GM23338 (cell line): ENCODE data around the gene SETD1B. TPM values are rescaled to one million over a fixed set of nuclear protein-coding genes. Genes with fewer than 3 reads are reported as not detected.
A peak's percentile ranks its signal among the peaks of the same experiment; 100 is the strongest.

ENCODE experiments used
- ATAC-seq: fragments of 200-7000 bp; cut with Tn5 transposase; 3 replicates; pipeline ENCODE4 v1.9.1; 2020
- DNase-seq: peaks from one replicate; pipeline ENCODE4 v3.0.0-alpha.2; 2015; ENCODE audit warnings: low spot score
- H2AFZ ChIP-seq: fragments of 200-600 bp; sonication (generic); 2 replicates; pipeline ENCODE4 v1.8.0; 2016; ENCODE audit warnings: antibody characterized with exemption, mild to moderate bottlenecking, moderate library complexity
- H3F3A ChIP-seq: fragments of 200-600 bp; sonication (generic); replicated peaks from 2 replicates; pipeline ENCODE4 v1.8.0; 2017; ENCODE audit warnings: antibody characterized with exemption, mixed run types, low read depth
- H3K27ac ChIP-seq: fragments of 200-600 bp; sonication (generic); 2 replicates; pipeline ENCODE4 v1.6.1; 2016; ENCODE audit warnings: low read depth
- H3K27me3 ChIP-seq: fragments of 200-600 bp; sonication (generic); 2 replicates; pipeline ENCODE4 v1.8.0; 2016; ENCODE audit warnings: mild to moderate bottlenecking, mixed run types, moderate library complexity; ENCODE audit not compliant: insufficient read depth
- H3K36me3 ChIP-seq: fragments of 200-600 bp; sonication (generic); 2 replicates; pipeline ENCODE4 v1.8.0; 2016; ENCODE audit warnings: mild to moderate bottlenecking; ENCODE audit not compliant: insufficient read depth
- H3K4me1 ChIP-seq: fragments of 200-600 bp; sonication (generic); 2 replicates; pipeline ENCODE4 v1.8.0; 2016; ENCODE audit warnings: mild to moderate bottlenecking, moderate library complexity; ENCODE audit not compliant: insufficient read depth
- H3K4me2 ChIP-seq: fragments of 200-600 bp; sonication (generic); 2 replicates; pipeline ENCODE4 v1.7.1; 2017; ENCODE audit warnings: mixed run types
- H3K4me3 ChIP-seq: fragments of 200-600 bp; sonication (generic); 2 replicates; pipeline ENCODE4 v1.6.1; 2016; ENCODE audit warnings: mixed run types
- H3K79me2 ChIP-seq: fragments of 200-600 bp; sonication (generic); replicated peaks from 2 replicates; pipeline ENCODE4 v1.8.0; 2017; ENCODE audit warnings: mild to moderate bottlenecking; ENCODE audit not compliant: insufficient read depth
- H3K9me2 ChIP-seq: fragments of 200-600 bp; sonication (generic); 2 replicates; pipeline ENCODE4 v1.8.0; 2017; ENCODE audit not compliant: insufficient read depth
- H4K20me1 ChIP-seq: fragments of 200-600 bp; sonication (generic); replicated peaks from 2 replicates; pipeline ENCODE4 v1.8.0; 2017; ENCODE audit warnings: mild to moderate bottlenecking; ENCODE audit not compliant: insufficient read depth
- H3K27ac Mint-ChIP-seq: 2 replicates; pipeline ENCODE4 v1.8.0; 2020; ENCODE audit warnings: inconsistent platforms, mild to moderate bottlenecking, moderate library complexity, mixed read lengths
- H3K27me3 Mint-ChIP-seq: 3 replicates; pipeline ENCODE4 v1.8.0; 2022; ENCODE audit warnings: low read depth, mild to moderate bottlenecking, moderate library complexity, mixed read lengths, inconsistent platforms; ENCODE audit not compliant: insufficient read depth, poor library complexity
- H3K36me3 Mint-ChIP-seq: 3 replicates; pipeline ENCODE4 v1.8.0; 2021; ENCODE audit warnings: low read depth, mild to moderate bottlenecking, inconsistent platforms, moderate library complexity, mixed read lengths
- H3K4me1 Mint-ChIP-seq: 3 replicates; pipeline ENCODE4 v1.8.0; 2020; ENCODE audit warnings: mild to moderate bottlenecking, inconsistent platforms, mixed read lengths
- H3K4me3 Mint-ChIP-seq: 3 replicates; pipeline ENCODE4 v1.8.0; 2021; ENCODE audit warnings: moderate library complexity, mild to moderate bottlenecking, inconsistent platforms, mixed read lengths
- H3K9me3 Mint-ChIP-seq: 3 replicates; pipeline ENCODE4 v1.8.0; 2020; ENCODE audit warnings: moderate library complexity, mild to moderate bottlenecking, inconsistent platforms, mixed read lengths
- CREB1 ChIP-seq: fragments of 250-450 bp; sonication (Bioruptor Pico); IDR thresholded peaks from 2 replicates; pipeline ENCODE4 v1.5.0; 2020; ENCODE audit warnings: low read depth, mild to moderate bottlenecking, moderate library complexity
- CTCF ChIP-seq, 2 experiments: fragments of 200-600 bp in 1 of 2; sonication (generic) in 1 of 2; conservative IDR thresholded peaks; 2 replicates each; pipeline versions ENCODE4 v1.5.1 to v1.6.1; 2016 to 2017; ENCODE audit warnings: antibody characterized with exemption in 2 of 2, low read depth in 2 of 2, mild to moderate bottlenecking in 2 of 2, moderate library complexity in 1 of 2
- EZH2 ChIP-seq: fragments of 200-600 bp; sonication (generic); IDR thresholded peaks from one replicate; pipeline ENCODE4 v1.8.0; 2017; ENCODE audit warnings: antibody characterized with exemption, mild to moderate bottlenecking, low read depth; ENCODE audit not compliant: unreplicated experiment
- EZH2phosphoT487 ChIP-seq: fragments of 200-600 bp; sonication (generic); IDR thresholded peaks from one replicate; pipeline ENCODE4 v1.8.1; 2018; ENCODE audit warnings: antibody characterized with exemption; ENCODE audit not compliant: unreplicated experiment
- NANOG ChIP-seq: IDR thresholded peaks from 2 replicates; pipeline ENCODE4 v1.6.1; 2016; ENCODE audit warnings: antibody characterized with exemption, borderline replicate concordance
- POLR2AphosphoS5 ChIP-seq: IDR thresholded peaks from 2 replicates; pipeline ENCODE4 v1.6.1; 2016; ENCODE audit warnings: antibody characterized with exemption, low read depth
- STAT1 ChIP-seq: IDR thresholded peaks from one replicate; pipeline ENCODE4 v1.6.1; 2016; ENCODE audit warnings: antibody characterized with exemption; ENCODE audit not compliant: unreplicated experiment
- polyA plus RNA-seq: library from polyadenylated mRNA; unstranded; fragments of >200 nt; fragmentation: Nextera tagmentation; extraction: Ambion mirVana; gene quantifications from 2 replicates; pipeline ENCODE4 v1.2.1, GENCODE V29; 2016
- total RNA-seq: library from RNA; depleted of rRNA; stranded (reverse); fragments of >200 nt; shearing (Covaris generic); gene quantifications from 2 replicates; pipeline ENCODE4 v1.2.3, GENCODE V29; 2014
- TF ChIP-seq, protein P1 (sequence below): fragments of 250-450 bp; sonication (Bioruptor Pico); IDR thresholded peaks from 2 replicates; pipeline ENCODE4 v1.5.0; 2020; ENCODE audit warnings: mild to moderate bottlenecking, moderate library complexity

SETD1B gene
- total and polyA plus RNA-seq, 2 experiments from 2014 or later: 3.1 to 8.7 TPM

GRCh38 chr12:121795034-121795968 lies 8.5 kb upstream of the SETD1B start:
- Histone ChIP-seq H3K27ac (peak overlapping the region; percentile 74; the same call in 1 of the 2 replicates), H3K4me2 (peak overlapping the region; percentile 89), H2AFZ (no peak overlapping the region), H3K4me3 (peak overlapping the region; percentile 83), H4K20me1 (peaks cover 9% of the 10 kb centered on the region; the same call in 1 of the 2 replicates), H3K27me3 (no peaks in the 10 kb centered on the region), H3K36me3 (no peaks in the 10 kb centered on the region), H3K79me2 (peaks cover 27% of the 10 kb centered on the region), H3K4me1 (peaks cover 42% of the 10 kb centered on the region), H3K9me2 (no peaks in the 10 kb centered on the region), H3F3A (peaks cover 42% of the 10 kb centered on the region)
- Mint-ChIP-seq H3K9me3 (no peaks in the 10 kb centered on the region; the same call in 2 of the 3 replicates), H3K4me3 (peak overlapping the region; percentile 75; the same call in 2 of the 3 replicates), H3K36me3 (peaks cover 29% of the 10 kb centered on the region), H3K4me1 (peaks cover 45% of the 10 kb centered on the region), H3K27ac (peak overlapping the region; percentile 90; the same call in 1 of the 2 replicates), H3K27me3 (peaks cover 28% of the 10 kb centered on the region)
- DNase-seq (peak; percentile 87), ATAC-seq (peak; percentile 26)
- TF ChIP-seq, protein P1, sequence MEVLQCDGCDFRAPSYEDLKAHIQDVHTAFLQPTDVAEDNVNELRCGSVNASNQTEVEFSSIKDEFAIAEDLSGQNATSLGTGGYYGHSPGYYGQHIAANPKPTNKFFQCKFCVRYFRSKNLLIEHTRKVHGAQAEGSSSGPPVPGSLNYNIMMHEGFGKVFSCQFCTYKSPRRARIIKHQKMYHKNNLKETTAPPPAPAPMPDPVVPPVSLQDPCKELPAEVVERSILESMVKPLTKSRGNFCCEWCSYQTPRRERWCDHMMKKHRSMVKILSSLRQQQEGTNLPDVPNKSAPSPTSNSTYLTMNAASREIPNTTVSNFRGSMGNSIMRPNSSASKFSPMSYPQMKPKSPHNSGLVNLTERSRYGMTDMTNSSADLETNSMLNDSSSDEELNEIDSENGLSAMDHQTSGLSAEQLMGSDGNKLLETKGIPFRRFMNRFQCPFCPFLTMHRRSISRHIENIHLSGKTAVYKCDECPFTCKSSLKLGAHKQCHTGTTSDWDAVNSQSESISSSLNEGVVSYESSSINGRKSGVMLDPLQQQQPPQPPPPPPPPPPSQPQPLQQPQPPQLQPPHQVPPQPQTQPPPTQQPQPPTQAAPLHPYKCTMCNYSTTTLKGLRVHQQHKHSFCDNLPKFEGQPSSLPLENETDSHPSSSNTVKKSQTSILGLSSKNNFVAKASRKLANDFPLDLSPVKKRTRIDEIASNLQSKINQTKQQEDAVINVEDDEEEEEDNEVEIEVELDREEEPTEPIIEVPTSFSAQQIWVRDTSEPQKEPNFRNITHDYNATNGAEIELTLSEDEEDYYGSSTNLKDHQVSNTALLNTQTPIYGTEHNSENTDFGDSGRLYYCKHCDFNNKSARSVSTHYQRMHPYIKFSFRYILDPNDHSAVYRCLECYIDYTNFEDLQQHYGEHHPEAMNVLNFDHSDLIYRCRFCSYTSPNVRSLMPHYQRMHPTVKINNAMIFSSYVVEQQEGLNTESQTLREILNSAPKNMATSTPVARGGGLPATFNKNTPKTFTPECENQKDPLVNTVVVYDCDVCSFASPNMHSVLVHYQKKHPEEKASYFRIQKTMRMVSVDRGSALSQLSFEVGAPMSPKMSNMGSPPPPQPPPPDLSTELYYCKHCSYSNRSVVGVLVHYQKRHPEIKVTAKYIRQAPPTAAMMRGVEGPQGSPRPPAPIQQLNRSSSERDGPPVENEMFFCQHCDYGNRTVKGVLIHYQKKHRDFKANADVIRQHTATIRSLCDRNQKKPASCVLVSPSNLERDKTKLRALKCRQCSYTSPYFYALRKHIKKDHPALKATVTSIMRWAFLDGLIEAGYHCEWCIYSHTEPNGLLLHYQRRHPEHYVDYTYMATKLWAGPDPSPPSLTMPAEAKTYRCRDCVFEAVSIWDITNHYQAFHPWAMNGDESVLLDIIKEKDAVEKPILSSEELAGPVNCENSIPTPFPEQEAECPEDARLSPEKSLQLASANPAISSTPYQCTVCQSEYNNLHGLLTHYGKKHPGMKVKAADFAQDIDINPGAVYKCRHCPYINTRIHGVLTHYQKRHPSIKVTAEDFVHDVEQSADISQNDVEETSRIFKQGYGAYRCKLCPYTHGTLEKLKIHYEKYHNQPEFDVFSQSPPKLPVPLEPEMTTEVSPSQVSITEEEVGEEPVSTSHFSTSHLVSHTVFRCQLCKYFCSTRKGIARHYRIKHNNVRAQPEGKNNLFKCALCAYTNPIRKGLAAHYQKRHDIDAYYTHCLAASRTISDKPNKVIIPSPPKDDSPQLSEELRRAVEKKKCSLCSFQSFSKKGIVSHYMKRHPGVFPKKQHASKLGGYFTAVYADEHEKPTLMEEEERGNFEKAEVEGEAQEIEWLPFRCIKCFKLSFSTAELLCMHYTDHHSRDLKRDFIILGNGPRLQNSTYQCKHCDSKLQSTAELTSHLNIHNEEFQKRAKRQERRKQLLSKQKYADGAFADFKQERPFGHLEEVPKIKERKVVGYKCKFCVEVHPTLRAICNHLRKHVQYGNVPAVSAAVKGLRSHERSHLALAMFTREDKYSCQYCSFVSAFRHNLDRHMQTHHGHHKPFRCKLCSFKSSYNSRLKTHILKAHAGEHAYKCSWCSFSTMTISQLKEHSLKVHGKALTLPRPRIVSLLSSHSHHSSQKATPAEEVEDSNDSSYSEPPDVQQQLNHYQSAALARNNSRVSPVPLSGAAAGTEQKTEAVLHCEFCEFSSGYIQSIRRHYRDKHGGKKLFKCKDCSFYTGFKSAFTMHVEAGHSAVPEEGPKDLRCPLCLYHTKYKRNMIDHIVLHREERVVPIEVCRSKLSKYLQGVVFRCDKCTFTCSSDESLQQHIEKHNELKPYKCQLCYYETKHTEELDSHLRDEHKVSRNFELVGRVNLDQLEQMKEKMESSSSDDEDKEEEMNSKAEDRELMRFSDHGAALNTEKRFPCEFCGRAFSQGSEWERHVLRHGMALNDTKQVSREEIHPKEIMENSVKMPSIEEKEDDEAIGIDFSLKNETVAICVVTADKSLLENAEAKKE (CRISPR knock-in tag): no peak
- TF ChIP-seq POLR2AphosphoS5: peak; percentile 71; the same call in 1 of the 2 replicates
- TF ChIP-seq EZH2phosphoT487: no peak
- TF ChIP-seq STAT1: no peak
- TF ChIP-seq CTCF (conservative IDR thresholded peaks at IDR 0.05; ENCODE audit: low read depth in 2 of 2): peak; percentile 94 to 99
- no peak for TF ChIP-seq CREB1 (CRISPR knock-in tag)
- no peak for TF ChIP-seq NANOG
- no peak for TF ChIP-seq EZH2
